Stimulated activated CD4-positive, alpha-beta T cell treated with anti-CD3 and anti-CD28 coated beads, Interleukin-15, amount 100 ng/mL, for 1 hour (primary cell): ENCODE results near the gene CLMP.
"Not testable (repeated sequence)": the region's sequence is repeated elsewhere in the genome, so short reads cannot be mapped to it uniquely, and the experiment has no call there.

Source experiments
- DNase-seq, 2 donors: peaks; one replicate each; pipeline ENCODE4 v3.0.0-alpha.2; 2020; ENCODE audit warnings: low read depth in 1 of 2, low spot score in 1 of 2

Gene CLMP

DNA sequence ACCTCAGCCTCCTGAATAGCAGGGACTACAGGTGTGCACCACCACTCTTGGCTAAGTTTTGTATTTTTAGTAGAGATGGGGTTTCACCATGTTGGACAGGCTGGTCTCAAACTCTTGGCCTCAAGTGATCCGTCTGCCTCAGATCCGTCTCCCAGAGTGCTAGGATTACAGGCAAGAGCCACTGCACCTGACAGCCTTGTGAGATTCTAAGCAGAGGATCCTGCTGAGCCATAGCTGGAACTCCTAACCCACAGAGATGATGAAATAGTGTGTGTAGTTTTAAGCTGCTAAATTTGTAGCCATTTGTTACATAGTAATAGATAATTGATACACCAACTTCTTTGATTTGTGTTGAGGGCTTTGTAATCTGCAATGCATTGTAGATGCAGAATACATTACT is 51.1 kb downstream of the CLMP start:
- DNase-seq = no peak

DNA sequence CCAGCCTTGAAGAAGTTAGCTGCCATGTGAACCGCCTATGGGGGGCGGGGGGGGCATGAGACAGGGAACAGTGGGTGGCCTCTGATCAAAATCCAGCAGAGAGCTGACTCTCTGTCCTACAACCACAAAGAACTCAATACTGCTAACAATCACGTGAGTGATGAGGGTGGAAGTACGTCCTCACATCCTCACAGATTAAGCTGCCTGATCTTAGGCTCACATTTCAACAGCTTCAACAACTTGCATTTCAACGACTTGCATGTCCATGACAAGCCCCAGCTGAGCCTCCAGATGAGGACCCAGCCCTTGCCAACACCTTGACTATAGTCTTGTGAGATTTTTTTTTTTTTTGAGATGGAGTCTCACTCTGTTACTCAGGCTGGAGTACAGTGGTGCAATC is 51.6 kb downstream of the CLMP start:
- DNase-seq = no peak

DNA sequence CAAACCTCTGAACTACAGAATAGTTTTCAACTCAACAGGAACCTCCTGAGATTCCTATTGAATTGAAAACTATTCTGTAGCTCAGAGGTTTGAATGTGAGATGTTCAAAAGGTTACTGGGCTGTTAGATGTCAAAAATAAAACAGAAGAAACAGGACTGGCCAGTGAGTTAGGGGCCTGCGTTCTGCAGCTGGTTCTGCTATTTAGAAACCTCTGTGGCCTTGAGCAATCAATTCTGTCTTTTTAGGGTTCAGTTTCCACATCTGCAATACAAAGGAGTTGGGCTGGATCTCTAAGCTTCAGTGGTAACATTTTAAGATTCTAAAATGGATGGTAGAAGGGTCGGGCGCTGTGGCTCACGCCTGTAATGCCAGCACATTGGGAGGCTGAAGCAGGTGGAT is 55.8 kb downstream of the CLMP start:
- DNase-seq = no peak

- no peak for DNase-seq
Observed at GRCh38 chr11:123137431-123138224, 57.4 kb downstream of the CLMP start.

DNA sequence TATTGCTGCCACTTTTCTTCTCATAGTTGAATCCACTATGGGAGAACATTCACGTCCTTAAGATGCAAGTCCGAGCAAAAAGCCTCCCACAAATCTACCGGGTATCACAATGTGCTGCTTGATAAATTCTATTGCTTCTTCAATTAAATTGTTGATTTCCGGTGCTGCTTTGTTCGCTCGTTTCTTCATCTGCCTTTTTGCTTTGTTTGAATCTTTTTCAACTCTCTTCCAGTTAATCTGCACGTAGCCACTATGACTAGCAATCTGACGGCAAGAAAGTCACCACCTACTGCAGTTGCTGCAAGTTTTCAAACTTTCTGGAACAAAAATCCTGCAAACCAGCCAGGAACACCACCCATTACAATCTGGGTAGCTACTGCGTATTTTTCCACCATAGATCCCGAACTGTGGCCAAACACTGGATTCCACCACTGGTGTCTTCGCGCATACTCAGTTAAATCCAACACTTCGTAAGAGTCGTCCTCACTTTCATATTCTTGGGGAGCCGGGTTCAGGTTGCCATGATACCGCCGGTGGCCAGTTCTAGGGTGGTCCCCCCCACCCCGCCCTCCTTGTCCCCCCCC is 59.1 kb downstream of the CLMP start:
- DNase-seq = no peak

DNA sequence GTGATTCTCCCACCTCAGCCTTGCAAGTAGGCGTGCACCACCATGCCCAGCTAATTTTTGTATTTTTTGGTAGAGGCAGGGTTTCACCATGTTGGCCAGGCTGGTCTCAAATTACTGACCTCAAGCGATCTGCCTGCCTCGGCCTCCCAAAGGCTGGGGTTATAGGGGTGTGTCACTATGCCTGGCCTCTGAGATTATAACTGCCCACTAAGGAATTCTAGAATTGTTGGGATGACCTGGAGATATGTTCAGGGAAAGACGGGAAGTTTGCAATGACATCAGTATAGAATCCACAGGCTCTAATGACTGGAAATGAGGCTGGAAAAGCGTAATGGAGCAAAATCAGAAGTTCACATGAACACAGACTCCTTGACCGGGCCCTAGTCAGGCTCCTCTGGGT is 62.2 kb downstream of the CLMP start:
- DNase-seq = no peak

DNA sequence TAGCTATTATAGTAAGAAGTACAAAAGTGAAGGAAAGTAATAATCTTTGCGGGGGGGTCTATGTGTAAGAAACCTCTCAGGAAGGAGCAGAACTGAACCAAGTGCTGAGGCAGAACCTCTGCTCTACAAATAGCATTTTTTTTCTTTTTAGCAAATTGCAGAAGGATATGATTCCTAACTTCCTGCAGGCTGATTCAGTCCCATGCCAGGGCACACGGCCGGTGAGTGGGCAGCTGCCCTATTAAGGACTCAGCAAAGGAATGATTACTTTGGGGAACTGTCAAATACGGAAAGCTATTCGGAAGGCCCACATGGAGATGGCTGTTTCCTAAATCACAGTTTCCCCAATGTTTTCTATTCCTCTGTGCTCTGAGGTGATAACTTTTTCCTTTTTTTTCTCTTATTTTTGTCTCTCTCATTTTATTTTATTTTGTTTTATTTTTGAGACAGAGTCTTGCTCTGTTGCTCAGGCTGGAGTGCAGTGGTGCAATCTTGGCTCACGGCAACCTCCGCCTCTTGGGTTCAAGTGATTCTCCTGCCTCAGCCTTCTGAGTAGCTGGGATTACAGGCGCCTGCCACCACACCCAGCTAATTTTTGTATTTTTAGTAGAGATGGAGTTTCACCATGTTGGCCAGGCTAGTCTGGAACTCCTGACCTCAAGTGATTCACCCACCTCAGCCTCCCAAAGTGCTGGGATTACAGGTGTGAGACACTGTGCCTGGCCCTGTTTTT is 62.8 kb downstream of the CLMP start:
- DNase-seq = not testable (repeated sequence)

- no peak for DNase-seq
Observed at GRCh38 chr11:123129920-123130319, 65.1 kb downstream of the CLMP start.

- DNase-seq = no peak
Observed at GRCh38 chr11:123125169-123125568, 69.9 kb downstream of the CLMP start.

DNA sequence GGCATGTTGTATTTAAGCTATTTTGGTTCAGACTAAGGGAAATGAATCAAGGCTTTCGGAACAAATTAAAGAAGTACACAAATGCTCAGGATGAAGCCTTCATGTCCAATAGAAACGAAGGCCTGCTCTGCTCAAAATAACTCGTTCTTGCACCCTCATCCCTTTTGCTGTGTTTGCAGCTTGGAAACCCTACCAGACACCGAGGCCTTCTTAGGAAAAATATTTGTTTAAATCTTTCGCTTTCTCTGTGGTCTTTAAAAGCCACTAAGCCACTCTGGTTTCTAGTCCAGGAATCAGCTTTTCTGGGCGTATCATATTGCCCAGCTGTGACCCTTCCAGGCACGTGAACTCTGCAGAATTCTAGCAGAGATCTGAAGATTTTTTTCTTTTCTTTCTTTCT is 72.2 kb downstream of the CLMP start:
- DNase-seq = no peak

- no peak for DNase-seq
Observed at GRCh38 chr11:123122341-123122740, 72.7 kb downstream of the CLMP start.

DNA sequence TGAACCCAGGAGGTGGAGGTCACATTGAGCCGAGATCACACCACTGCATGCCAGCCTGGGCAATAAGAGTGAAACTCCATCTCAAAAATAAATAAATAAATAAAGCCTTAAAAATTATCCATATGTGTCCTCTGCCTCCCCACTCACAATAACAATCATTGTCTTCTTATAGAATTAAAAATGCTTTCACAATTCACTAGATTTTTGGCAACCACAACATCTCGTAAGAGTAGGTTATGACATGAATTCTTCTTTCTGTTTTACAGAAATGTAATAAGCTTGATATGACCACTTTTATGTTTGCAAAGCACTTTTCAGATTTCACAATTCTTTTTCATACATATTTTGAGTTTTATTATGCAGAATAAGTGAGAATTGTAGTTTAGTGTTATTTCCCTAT is 78.6 kb downstream of the CLMP start:
- DNase-seq = no peak

GRCh38 chr11:123111465-123111864 is 83.6 kb downstream of the CLMP start:
- DNase-seq = no peak

- no peak for DNase-seq
Observed at GRCh38 chr11:123110397-123110796, 84.7 kb downstream of the CLMP start.

GRCh38 chr11:123107945-123108495 is 87.0 kb downstream of the CLMP start:
- no peak for DNase-seq

GRCh38 chr11:123104697-123105096 is 90.4 kb downstream of the CLMP start:
- DNase-seq = no peak

- DNase-seq = no peak
Observed at GRCh38 chr11:123103326-123103980, 91.6 kb downstream of the CLMP start.

DNA sequence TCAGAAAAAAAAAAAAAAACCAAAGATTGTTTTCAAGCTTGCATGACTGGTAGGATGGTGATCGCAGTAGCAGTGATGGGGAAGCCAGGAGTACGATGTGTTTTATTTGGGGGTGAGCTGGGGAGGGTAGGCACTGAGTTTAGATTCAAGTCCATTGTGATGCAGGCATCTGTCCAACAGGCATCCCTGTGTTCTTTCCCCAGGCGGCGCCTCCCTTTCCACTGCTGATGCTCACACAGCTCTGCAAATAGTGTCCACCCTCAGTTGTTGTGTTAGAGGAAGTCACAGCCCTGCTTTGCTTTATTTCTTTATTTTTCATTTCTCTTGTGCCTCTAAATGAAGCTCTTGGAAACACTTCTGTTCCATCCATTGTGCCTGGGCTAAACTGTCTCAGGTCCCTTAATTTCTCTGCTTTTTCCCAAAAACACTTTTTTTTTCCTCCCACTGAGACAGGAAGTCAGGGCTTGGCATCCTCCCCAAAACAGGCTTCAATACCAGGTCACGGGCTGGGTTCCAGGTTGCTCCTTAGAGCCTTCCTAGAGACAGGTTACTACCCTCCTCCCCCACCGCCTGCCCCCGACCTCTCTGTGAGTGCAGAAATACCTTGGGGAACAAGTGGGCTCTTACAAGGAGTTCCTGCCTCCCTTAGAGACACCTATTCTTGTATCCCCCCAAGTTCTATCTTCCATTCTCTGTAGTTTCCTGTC is 94.5 kb downstream of the CLMP start:
- DNase-seq = no peak

DNA sequence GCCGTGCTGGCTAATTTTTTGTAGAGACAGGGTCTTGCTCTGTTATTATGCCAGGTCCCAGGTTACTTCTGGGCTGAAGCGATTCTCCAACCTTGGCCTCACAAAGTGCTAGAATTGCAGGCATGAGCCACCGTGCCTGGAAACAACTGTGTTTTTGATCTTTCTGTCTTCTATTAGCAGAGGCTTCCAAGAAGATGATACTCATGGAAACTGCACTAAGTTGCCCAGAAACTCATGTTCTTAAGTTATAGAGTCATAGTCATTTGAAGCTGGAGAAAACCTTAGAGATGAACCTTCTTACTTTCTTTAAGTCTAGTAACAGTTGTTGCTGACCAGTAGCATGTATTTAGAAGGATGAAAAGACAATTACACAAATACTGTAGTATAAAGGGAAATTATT is 96.1 kb downstream of the CLMP start:
- no peak for DNase-seq

- no peak for DNase-seq
Observed at GRCh38 chr11:123093739-123094138, 101.3 kb downstream of the CLMP start.

- DNase-seq = no peak
Observed at GRCh38 chr11:123091506-123091905, 103.5 kb downstream of the CLMP start.
